NOMO-1 treated with dmso at 0.1 percent for 144 hours (cell line): ENCODE data around the gene ABCG5.
A peak's percentile ranks its signal among the peaks of the same experiment; 100 is the strongest.

ENCODE experiments used
- DNase-seq: peaks from one replicate; lab custom pipeline; 2025; ENCODE audit not compliant: unreplicated experiment; lab: John Stamatoyannopoulos, UW

Gene ABCG5

DNA sequence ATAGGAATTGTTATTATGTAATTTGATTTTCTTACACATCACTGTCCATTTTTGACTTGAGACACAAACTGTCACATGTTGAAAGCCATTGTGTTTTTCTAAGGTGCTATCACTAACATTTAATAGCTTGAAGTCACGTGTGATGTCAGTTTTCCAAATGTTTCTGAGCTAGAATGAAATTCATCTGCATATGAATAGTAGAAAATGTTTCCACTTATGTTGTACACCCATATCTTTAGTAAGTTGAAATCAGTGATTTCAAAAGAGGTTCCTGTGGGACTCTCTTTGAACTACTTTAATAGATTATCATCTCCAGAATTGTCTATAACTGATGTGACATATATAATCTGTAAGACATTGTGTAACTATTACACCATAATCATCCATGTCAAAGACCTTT lies 27.8 kb downstream of the ABCG5 start:
- no peak for DNase-seq

DNA sequence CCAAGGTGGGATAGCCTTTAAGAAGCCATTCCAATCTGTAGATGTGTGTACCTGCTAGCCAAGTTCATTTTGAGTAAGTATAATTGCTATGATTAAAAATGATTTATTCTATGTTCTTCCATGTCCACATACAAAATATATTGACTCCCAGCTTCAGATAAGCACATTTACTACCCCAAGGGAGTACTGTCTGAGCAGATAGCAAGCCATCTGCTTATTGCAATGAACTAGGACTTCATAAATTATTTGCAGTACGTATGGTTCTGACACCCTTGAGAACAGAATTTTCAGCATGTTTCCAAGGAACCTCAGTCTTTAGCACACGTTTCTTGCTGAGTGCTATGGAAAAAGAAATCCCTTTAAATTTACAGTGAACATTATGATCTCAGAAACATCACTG lies 28.2 kb downstream of the ABCG5 start:
- no peak for DNase-seq

DNA sequence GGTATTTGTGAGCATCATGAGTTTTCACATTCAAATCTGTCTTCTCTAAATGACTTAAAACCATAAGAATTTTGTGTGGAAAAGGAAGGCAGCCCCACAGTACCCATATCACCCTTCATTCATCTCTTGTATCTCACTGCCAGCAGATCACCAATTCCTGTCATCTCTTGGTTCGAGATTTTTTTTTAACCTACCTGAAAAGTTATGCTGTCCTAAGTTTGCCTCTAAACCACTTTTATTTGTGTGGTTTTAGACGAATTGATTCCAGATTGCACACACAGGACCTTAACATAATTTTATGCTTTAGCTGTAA lies 32.0 kb downstream of the ABCG5 start:
- no peak for DNase-seq

DNA sequence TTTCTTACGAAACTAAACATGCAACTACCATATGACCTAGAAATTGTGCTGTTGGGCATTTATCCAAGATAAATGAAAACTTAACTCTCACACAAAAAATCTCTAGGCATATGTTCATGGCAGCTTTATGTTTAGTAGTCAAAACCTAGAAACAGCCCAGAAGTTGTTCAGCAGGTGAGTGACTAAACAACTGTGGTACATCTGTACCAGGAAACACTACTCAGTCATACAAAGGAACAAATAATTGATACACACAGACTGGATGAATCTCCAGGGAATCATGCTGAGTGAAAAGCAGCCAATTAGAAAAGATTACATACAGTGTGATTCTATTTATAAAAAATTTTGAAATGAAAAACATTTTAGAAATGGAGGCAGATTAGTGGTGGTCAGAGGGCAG lies 35.5 kb downstream of the ABCG5 start:
- no peak for DNase-seq

DNA sequence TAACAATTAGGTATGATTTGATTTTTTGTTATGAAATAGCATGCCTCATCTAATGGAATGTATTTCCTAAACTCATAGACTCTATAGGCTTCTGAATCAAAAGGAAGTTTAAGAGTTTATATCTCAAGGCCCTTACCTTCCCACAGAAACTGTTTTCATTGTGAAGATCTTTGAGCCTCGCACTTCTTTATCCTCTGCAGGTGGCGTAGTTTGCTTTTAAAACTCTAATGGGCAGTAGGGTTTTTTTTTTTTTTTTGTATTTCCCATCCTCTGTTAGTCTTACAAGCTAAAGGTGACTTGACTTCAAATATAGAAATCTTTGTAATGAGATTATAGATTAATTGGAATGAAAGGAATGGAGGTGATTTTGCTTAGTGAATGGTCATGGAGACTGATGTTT lies 36.5 kb downstream of the ABCG5 start:
- no peak for DNase-seq

DNA sequence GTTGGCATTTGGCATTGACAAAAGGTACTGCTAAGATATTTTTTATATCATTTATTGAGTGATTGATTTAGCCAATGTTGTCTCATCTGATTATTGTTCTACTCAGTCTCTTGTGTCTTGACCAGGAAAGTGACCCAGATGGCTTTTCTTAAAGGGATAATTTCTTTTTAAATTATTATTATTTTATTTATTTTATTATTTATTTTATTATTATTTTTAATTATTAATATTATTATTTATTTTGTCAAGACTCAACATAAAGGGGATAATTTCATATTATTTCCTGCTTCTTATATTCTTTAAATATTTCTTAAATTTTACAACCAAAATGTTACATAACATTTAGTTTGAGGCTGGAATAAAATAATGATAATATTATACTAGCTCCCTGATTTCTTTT lies 37.7 kb downstream of the ABCG5 start:
- no peak for DNase-seq

DNA sequence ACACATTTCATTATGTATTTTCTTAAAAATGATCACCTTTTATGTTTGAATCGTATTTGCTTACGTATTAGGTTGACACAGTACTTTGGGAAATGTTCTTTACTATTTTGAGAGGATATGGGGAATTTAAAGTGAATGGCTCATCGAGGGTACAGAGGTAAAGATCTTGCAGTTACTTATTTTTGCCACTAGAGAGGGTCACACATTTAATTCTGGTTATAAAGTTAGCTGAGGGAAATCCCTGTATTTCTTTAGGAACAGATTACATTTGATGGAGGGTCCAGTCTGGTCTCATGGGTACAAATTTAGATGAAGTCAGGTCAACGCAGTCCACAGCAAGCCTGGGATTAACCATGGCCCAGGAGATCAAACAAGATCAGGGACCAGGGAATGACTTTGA lies 40.3 kb downstream of the ABCG5 start:
- no peak for DNase-seq

DNA sequence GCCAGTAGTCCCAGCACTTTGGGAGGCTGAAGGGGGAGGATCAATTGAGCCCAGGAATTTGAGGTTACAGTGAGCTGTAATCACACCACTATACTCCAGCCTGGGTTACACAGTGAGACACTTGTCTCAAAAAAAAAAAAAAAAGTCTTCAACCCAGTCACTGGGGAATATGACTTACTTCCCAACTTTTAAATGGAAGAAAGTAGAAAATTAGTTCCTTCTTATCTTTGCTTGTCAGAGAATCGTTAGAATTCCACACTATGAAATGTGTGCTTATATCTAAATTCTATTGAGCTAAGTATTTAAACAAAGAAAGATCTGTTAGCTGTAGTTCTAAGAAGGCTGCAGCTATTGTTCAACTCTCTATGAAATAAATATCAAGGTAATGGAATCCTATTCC lies 42.4 kb downstream of the ABCG5 start:
- DNase-seq, result no peak

DNA sequence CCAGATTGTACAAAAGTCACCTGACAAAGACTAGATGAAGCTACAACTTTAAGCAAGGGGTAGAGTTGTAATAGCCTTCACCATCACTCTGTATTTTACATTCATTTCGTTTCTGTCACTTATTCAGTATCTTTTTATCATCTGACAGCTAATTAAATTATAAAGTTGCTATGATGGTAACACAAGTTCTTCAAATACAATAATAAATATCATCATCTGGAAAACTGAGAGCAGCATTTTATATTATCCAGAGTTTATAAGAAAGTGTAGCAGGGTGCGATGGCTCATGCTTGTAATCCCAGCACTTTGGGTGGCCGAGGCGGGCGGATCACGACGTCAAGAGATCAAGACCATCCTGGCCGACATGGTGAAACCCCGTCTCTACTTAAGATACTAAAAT lies 43.7 kb downstream of the ABCG5 start:
- no peak for DNase-seq

DNA sequence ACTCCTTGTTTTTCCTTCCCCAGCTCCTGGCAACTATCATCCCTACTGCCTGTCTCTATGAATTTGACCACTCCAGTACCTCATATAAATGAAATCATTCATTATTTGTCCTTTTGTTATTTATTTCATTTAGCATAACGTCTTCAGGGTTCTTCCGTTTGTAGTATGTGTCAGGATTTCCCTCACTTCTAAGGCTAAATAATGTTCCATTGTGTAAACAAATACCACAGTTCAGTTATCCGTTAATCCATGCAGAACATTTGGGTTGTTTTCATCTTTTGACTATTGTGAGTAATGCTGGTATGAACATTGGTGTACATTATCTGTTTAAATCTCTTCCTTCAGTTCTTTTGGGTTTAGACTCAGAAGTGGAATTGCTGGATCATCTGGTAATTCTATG lies 46.0 kb downstream of the ABCG5 start:
- DNase-seq, result no peak

DNA sequence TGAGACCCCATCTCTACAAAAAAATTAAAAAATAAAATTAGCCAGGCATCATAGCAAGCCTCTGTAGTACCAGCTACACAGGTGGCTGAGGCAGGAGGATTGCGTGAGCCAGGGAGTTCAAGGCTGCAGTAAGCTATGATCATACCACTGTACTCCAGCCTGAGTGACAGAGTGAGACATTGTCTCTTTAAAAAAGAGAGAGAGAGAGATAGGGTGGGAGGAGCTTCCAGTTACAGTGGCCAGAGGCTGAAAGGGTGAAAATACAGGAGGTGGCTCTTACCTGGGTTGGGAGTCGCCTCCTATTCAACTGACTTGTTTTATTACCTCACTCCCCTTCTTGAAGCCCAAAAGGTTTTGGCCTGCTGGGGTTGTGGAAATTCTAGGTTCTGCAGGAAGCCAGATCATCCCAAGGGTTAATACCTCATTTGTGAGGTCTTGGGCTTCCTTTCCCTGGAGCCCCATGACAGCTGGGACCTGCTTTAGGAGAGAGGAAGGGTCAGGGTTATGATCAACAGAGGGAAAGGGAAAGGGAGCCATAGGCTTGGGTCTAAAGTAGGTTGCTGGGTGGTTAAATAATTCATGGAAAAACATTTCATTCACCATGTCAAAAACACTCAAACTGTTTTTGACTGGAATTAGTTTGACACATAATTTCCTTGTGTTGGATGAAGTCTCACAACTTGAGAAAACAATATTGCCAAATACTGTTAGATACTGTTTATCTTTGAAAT lies 47.4 kb downstream of the ABCG5 start:
- no peak for DNase-seq

DNA sequence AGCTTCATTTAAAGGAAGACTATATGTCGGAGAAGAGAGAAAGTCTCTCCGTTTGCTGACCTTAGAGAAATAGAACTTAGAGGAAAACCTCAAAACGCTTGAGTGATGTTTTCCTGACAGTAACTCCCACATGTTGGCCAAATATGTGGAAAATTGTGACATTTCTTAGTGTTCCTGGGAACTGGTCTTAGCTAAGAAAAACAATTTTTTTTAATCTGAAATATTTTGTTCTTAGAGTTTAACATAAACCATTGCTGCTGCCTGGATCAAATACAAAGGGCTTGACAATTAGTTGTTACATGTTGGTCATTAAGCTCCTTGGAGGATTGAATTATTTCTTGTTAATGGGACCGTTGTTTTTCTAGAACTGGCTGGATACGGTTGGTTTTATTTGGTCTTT lies 48.5 kb downstream of the ABCG5 start:
- no peak for DNase-seq

DNA sequence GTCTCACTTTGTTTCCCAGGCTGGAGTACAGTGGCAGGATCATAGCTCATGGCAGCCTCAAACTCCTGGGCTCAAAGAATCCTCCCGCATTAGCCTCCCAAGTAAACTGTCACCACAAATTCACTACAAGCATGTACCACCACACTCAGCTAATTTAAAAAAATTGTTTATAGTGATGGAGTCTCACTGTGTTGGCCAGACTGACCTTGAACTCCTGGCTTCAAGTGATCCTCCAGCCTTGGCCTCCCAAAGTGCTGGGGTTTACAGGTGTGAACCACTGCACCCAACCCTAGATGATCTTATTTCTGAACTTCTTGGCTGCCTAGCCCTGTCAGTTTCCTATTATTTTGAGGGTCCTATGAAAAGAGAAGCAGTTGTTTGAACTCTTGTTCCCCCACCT lies 50.0 kb downstream of the ABCG5 start:
- DNase-seq, result no peak

DNA sequence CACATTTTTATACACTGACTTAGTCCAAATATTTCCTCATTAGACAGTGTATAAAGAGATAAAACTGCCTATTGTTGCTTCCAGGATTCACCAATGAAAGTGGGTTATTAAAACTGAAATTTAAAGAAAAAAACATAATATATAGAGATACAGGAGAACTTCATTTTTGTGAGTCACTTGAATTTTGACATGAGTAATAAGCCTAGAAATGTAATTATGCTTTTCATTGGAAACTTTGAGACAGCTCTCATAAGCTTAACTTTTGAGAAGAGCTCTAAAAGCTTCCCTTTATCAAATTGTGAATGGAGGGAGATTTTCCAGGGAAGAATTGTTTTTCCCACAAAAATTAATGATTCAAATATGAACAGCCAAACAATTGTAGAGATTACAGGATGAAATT lies 50.7 kb downstream of the ABCG5 start:
- DNase-seq, result no peak

DNA sequence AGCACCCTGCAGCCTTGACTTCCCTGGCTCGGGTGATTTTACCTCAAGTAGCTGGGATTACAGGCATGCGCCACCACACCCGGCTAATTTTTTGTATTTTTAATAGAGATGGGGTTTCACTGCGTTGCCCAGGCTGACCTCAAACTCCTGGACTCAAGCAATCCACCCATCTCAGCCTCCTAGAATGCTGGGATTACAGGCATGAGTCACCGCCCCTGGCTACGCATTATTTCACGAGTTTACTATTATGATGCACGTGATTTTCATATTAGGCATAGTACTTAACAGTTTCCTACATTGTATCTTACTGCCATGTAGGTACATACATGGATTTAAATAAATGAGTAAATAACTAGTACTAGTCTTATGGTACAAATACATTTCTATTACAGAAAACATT lies 60.4 kb downstream of the ABCG5 start:
- DNase-seq, result no peak

DNA sequence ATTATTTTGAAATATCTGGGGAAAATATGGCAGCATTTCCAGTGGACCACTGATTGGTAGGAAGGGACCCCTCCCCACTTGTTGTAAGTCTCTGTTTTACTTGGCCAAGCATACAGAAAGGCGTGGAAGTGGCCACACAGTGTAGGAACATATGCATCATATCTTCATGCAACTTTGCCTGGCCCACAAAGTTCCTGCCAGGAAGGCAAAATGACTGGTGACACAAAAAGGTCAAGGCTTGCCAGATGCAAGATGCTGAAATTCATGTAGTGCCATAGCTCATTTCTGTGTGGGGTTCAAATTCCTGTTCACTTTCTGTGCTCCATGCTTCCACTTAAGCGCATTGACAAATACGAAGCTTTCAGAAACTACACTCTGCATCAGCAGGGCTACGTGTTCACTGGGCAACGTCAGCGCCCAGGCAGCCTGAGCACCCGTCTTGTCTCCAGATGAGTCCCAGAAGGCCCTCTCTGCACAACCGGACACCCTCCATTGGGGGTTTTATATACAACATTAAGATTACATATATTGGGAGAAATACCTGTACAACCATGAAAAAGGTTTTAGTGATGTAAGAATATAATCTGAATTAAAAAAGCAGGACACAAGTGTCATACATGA lies 61.2 kb downstream of the ABCG5 start:
- no peak for DNase-seq

DNA sequence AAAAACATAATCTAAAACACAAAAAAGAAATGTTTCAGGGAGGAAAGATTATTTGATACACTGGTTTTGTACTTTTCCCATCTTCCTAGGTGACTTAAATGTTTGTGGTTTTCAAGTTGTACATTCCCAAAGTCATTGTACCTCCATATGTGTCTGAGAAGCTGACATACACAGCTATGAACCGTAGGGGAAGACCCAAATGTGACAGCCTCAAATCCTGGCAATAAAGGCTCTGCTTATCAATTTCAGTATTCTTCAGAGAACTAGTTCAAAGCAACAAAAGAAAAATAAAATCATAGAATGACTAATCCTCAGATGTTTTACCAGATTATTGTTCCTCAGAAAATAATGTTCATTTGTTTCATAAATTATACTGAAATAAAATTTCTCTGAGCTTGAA lies 62.3 kb downstream of the ABCG5 start:
- no peak for DNase-seq

DNA sequence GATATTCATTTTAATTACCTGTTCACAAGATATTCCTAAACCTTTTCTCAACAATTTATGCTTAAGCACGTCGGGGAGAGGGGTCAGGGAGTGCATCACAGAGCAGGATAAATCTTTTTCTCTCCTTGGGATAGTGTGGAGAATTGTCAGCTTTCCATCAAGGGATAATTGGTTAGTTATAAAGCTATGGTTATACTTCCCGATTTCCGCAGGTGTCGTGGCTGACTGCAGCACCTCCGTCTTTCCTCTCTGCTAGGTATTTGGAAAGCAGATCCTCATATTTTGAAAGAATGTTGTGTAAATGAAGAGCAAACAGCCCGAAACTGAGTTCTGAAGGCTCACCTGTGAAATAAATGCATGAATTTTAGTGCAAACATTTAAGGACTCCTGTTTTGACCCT lies 64.0 kb downstream of the ABCG5 start:
- no peak for DNase-seq

DNA sequence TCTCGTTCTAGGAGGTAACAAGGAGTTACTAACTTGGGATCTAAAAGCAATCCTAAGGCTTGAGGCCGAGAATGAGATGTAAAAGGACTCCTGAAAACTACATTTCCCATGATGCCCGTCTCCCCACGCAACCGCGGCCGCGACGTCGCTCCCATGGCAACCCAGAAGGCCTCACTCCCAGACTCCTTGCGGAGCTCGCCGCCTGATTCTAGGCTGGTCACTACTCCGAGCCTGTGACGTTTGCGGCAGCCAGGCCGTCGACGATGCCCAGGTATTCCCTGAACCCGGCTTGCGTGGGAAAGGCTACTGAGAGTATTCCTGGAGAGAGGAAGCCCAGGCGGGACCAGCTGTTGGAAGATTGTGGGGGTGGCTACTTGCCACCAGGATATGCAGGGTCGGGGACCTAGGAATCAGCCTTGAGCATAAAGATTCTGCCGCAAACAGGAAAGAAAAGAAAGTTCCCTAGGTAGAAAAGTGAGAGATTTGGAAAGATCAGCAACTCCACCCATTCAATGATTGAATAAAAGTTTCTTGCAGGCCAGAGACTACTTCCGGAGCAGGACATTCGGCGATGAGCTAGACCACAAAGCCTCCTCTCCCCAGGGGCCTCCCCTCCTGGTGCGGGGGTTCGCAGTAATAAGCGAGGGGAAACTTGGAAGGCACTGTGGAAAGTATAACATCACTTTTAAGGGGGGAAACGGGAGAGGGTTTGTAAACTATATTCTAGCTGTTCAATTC lies 64.6 kb downstream of the ABCG5 start, which contains the start of gene DYNC2LI1:
TSS of gene DYNC2LI1 (plus strand) at position 164 of the 738 bp plus-strand sequence. CDS start at position 264, 100 bp downstream.
- DNase-seq, result peak; percentile 69

DNA sequence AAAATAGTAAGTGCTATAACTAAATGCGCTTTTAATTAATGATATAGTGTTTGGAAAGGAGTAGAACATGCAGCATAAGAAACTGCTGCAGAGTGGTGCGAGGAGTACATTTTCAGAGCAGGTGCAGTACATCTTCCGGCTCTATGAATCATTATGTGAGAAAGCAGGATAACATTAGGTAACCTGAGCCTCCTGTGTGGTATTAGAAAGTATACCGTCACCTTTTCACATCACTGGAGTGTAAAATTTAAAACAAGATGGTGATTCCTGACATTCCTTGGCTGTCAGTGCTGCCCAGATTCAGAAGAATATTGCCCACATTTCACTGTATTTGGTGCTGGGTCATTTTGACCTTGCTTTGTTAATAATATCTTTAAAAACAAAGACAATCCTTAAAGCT lies 72.6 kb downstream of the ABCG5 start:
- DNase-seq, result no peak

DNA sequence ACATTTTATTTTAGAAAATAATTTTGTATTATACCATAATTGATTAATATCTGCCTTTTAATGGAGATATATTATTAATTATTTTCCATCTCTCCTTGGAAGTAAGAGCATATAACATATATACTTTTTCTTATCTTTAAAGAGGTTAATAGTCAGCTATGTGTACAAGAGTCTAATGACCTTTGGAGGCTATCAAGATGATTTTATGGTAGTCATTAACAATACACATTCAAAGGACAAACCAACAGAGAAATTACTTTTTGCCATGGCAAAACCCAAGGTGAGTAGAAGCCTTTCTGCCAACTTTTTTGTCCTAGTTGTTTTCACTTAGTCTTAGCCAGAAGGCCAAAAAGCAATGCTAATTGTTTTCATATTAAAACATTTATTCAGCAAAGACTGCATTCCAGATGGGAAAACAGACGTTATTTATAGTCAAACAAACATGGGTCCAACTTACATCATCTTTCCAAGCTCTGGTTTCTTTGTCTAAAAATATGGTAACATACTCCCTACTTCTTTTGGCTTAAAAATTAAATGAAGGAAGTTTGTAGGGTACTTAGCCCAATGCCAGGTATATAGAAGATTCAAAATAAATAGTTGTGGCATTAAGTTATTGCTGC lies 74.4 kb downstream of the ABCG5 start:
- no peak for DNase-seq

DNA sequence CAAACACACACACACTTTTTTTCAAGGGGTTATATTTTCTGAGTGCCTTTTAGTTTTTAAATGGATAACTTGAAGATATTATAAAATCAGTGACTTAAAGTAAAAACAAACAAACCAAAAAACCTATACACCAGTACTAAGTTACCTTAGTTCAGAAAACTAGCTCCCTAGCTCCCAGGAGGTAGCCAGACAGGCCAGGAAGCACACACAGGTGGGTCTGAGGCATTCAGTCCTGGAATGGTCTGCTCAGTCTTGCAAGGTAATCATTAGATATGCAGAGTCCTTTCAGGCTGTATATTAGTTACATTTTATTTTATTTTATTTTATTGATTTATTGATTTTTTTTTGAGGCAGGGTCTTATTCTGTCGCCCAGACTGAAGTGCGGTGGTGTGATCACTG lies 75.5 kb downstream of the ABCG5 start:
- no peak for DNase-seq
